ENCODE results near the gene ABCA13.
"Not testable (repeated sequence)": the region's sequence is repeated elsewhere in the genome, so short reads cannot be mapped to it uniquely, and the experiment has no call there.

The ABCA13 gene

GRCh38 chr7:48141521-48141920 lies 29.7 kb upstream of the ABCA13 start:
- Mint-ChIP-seq H3K4me3 (no peak overlapping the region), H3K27ac (no peak overlapping the region), H3K27me3 (ENCODE audit: low read depth, poor library complexity) (peaks cover 2% of the 10 kb centered on the region), H3K9me3 (peaks cover 74% of the 10 kb centered on the region), H3K4me1 (peaks cover 16% of the 10 kb centered on the region), H3K36me3 (ENCODE audit: low read depth) (peaks cover 23% of the 10 kb centered on the region)
- no peak for TF ChIP-seq CTCF (IDR thresholded peaks at IDR 0.05)
- DNase-seq, result no peak

GRCh38 chr7:48144291-48144768 lies 26.9 kb upstream of the ABCA13 start:
- peaks cover 60% of the 10 kb centered on the region for H3K9me3 Mint-ChIP-seq

GRCh38 chr7:48147078-48147591 lies 24.1 kb upstream of the ABCA13 start:
- DNase-seq, result no peak
- Mint-ChIP-seq H3K4me1 (peaks cover 29% of the 10 kb centered on the region), H3K27ac (peak overlapping the region; percentile 36), H3K9me3 (peaks cover 44% of the 10 kb centered on the region), H3K4me3 (peak overlapping the region; percentile 56), H3K27me3 (ENCODE audit: low read depth, poor library complexity) (no peaks in the 10 kb centered on the region), H3K36me3 (ENCODE audit: low read depth) (peaks cover 12% of the 10 kb centered on the region)
- no peak for TF ChIP-seq CTCF (IDR thresholded peaks at IDR 0.05)

More at GRCh38 chr7:48144291-48144768, 26.9 kb upstream of the ABCA13 start:
- Mint-ChIP-seq H3K4me3 (no peak overlapping the region), H3K27ac (peak overlapping the region; percentile 78), H3K27me3 (ENCODE audit: low read depth, poor library complexity) (peaks cover 2% of the 10 kb centered on the region), H3K4me1 (peaks cover 34% of the 10 kb centered on the region), H3K36me3 (ENCODE audit: low read depth) (peaks cover 19% of the 10 kb centered on the region)
- no peak for DNase-seq
- TF ChIP-seq CTCF (IDR thresholded peaks at IDR 0.05), result no peak

- peak overlapping the region; percentile 36 for H3K27ac Mint-ChIP-seq
- H3K4me3 Mint-ChIP-seq; DNase-seq; H3K36me3 Mint-ChIP-seq (ENCODE audit: low read depth); H3K27me3 Mint-ChIP-seq (ENCODE audit: low read depth, poor library complexity): not testable (repeated sequence)
- peaks cover 38% of the 10 kb centered on the region for H3K9me3 Mint-ChIP-seq
- H3K4me1 Mint-ChIP-seq, result peaks cover 29% of the 10 kb centered on the region
Observed at GRCh38 chr7:48147690-48148089, 23.6 kb upstream of the ABCA13 start.

- no peak for DNase-seq
- TF ChIP-seq CTCF (IDR thresholded peaks at IDR 0.05), result no peak
- Mint-ChIP-seq H3K36me3 (ENCODE audit: low read depth) (peaks cover 4% of the 10 kb centered on the region), H3K27me3 (ENCODE audit: low read depth, poor library complexity) (no peaks in the 10 kb centered on the region), H3K4me1 (peaks cover 29% of the 10 kb centered on the region), H3K9me3 (peaks cover 32% of the 10 kb centered on the region), H3K27ac (peak overlapping the region; percentile 8), H3K4me3 (no peak overlapping the region)
Observed at GRCh38 chr7:48148311-48148710, 22.9 kb upstream of the ABCA13 start.

- H3K4me3 Mint-ChIP-seq, result no peak overlapping the region
Observed at GRCh38 chr7:48149058-48149457, 22.2 kb upstream of the ABCA13 start.

More at GRCh38 chr7:48149058-48149457, 22.2 kb upstream of the ABCA13 start:
- Mint-ChIP-seq H3K27me3 (ENCODE audit: low read depth, poor library complexity) (no peaks in the 10 kb centered on the region), H3K36me3 (ENCODE audit: low read depth) (peaks cover 9% of the 10 kb centered on the region), H3K9me3 (peaks cover 29% of the 10 kb centered on the region), H3K4me1 (peaks cover 26% of the 10 kb centered on the region), H3K27ac (no peak overlapping the region)
- DNase-seq, result no peak
- TF ChIP-seq CTCF (IDR thresholded peaks at IDR 0.05), result no peak
